HT-29 (cell line): Measurements from ENCODE around the gene CD164L2. TPM values are rescaled to one million over a fixed set of nuclear protein-coding genes. Genes with fewer than 3 reads are reported as not detected.
A peak's percentile ranks its signal among the peaks of the same experiment; 100 is the strongest.

ENCODE experiments used
- DNase-seq: peaks from one replicate; pipeline ENCODE4 v3.0.0-alpha.2; 2015; ENCODE audit warnings: low spot score
- total RNA-seq: library from RNA; depleted of rRNA; stranded (reverse); fragments of >200 nt; shearing (Covaris generic); gene quantifications from 2 replicates; pipeline ENCODE4 v1.2.3, GENCODE V29; 2014

CD164L2 gene
- total RNA-seq, 1 experiment from 2014 or later: not detected

DNA sequence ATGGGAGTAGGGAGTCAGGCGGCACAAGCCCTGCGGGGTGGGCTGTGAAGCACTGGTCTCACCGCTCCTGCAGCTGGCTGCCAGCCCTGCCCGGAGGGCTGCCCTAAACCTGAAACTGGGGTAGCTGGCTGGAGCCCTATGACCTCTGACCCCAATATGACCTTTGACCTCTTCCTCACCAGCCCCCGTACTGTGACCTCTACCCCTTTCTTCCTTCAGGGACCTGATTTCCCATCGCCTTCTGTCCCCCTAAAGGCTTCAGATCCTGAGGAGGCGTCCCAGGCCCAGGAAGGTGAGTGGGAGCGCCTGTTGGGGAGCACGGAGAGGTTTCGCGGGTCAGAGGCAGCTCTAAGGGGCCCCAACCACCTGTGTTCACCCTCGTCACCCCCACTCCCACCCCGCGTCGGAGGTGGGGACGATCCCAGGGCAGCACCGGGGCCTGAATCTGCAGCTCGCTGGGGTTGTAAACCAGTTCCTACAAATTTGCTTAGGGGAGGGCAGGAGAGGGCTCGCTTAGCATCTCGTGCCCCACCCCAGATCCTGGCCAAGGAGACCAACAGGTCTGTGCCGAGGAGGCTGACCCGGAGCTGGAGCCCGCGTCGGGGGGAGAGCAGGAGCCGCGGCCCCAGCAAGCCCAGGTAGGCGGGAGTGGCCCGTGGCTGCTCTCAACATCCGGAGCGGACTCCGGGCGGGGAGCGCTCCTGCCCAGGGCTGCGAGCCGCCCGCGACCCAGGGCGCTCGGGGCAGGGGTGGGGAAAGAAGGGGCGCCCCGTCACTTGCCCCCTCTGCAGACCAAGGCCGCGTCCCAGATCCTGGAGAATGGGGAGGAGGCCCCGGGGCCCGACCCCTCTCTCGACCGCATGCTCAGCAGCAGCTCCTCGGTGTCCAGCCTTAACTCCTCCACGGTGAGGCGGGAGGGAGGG, 34.0 kb downstream of the CD164L2 start:
- DNase-seq: peak; percentile 81

DNA sequence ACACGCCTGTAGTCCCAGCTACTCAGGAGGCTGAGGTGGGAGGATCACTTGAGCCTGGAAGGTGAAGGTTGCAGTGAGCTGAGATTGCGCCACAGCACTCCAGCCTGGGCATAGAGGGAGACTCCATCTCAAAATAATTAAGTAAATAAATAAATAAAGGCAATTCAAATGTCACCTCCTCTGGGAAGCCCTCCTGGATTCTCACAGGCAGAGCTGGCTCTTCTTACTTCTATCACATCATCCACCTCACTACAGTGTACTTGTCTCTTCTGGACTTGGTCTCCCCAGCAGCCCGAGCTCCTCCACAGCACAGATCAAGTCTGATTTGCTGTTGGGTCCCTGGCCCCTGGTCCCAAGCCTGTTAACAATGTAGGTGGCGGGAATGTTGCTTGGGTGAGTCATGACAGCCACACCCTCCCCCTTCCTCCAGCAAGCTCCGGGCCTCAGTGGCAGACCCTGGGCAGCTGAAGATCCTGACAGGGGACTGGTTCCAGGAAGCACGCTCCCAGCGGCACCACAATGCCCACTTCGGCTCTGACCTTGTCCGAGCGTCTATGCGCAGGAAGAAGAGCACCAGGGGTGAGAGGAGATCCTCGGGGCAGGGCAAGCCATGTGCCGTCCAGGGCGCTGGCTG, 36.0 kb downstream of the CD164L2 start:
- DNase-seq: no peak

DNA sequence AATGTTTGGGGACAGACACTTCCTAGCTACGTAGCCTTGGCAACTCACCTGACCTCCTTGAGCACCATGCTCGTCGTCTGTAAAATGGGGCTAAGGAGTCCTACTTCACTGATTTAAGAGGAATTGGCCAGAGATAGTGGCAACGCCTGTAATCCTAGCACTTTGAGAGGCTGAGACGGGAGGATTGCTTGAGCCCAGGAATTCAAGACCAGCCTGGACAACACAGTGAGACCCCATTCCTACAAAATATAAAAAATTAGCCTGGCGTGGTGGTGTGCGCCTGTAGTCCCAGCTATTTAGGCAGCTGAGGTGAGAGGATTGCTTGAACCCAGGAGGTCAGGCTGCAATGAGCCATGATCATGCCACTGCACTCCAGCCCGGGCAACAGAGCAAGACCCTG, 36.8 kb downstream of the CD164L2 start:
- DNase-seq: no peak

DNA sequence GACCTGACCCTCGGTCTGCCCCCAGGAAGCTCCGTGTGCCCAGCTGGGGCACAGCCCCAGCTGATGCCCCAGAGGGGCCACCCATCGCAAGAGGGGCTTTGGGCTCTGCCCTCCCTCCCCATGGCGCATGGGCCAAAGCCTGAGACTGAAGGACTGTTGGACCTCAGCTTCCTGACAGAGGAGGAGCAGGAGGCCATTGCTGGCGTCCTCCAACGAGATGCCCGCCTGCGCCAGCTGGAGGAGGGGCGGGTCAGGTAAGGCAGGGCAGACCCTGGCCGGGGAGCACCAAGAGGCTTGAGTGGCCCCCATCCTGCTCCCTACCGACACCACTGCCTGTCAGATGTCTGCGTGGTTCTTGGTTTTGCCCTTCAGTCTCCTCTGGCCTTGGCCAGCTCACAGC, 37.9 kb downstream of the CD164L2 start:
- no peak for DNase-seq

DNA sequence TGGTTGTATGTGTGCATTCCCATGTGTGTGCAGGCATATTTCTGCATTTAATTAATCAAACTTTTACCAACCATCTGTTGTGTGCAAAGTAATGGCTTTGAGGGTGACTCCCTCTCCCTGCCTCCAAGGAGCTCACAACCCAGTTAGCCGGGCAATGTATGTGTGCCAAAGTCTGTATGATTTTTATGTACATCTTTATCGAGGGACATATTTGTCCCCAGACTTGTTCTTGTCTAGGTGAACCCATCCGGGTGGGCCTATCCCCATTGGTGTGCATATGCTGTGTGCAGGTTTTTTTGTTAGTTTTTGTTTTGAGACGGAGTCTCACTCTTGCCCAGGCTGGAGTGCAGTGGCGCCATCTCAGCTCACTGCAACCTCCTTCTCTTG, 39.5 kb downstream of the CD164L2 start:
- DNase-seq: peak; percentile 39

DNA sequence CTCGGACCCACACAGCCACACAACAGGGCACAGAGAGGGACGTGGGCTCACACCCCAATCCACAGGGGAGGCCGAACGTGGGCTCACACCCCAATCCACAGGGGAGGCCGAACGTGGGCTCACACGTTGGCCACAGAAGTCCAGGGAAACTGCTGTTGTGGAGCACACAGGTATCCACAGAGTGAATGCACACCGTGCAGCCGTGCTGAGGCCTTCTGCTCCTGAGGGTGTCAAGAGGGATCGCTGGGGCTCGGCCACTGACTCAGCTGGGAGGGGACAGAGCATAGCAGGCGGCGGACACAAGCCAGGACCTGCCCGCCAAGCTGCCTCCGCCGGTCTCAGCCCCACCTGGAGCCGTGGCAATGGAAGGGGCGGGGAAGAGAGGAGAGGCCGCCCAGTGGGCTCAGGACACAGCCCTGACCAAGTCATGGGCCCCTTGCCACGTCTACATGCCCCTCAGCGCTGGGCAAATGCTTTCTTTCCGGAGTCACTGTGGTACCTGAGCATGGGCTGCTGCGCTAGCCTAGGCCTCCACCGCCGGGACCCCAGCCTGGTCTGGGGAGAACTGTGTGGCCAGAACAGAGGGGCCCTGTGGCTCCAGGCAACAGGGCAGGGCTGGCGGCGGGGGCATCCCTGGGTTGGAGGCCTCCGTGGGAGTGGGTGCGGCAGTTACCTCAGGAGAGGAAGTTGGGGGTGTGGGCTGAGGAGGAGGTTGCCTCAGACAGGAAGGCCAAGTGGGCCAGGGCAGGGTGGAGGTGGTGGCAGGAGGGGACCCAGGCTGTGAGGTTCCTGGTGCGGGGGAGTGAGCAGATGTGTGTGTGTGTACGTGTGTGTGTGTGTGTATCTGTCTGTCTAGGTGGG, 40.1 kb downstream of the CD164L2 start:
- peak; percentile 73 for DNase-seq

DNA sequence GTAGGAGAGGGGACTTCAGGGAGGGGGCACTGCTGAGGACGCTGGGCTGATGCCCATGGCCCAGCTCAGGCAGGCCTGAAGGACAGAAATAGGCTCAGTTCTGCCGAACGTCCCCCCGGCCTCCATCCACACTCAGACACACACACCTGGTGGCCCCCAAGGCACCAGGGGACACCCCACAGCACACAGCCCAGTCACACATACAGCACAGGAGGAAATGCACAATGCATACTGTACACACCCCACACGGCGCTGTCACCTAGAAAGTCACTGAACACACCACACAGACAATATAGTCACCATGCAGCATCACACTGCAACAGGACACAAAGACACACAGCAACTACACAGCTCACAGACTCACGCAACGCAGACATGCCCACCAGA, 40.7 kb downstream of the CD164L2 start:
- peak; percentile 25 for DNase-seq

DNA sequence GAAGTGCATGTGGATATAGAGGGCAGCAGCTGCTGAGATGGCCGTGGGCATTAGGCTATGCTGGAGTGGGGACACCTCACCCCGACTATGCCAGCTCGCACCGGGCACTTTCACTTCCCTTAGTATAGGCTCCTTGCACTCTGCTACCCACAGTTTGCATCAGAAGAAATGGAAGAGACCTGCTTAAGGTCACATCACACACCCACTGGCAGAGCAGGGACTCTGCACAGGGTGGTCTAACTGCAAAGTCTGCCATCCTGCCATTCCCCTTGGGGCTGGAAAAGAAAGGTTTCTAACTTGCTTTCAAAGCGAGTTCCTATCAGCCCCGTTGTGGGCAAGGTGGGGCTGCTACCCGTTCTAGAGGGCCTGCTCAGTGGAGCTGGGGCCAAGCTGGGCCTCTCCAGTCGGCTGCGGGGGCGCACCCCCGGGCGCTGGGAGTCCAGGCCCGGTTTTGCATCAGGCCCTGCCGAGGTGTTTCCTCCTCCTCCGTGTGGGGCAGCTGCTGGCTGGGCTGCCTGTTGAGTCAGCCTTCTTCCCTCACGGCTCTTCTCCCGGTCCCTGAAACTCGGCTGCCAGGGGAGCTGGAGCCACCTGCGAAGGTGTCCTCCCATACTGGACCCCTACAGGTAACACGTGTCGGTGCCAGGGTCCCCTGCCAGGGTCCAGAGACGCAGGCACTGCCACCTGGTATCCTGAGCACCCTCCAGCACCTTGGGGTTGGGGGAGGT, 41.4 kb downstream of the CD164L2 start, which contains the start of gene SYTL1:
Gene SYTL1, plus strand, starts transcription at position 498 of the 728 bp plus-strand sequence. CDS start 3,313 bp downstream, outside the sequence.
- DNase-seq: peak; percentile 84

DNA sequence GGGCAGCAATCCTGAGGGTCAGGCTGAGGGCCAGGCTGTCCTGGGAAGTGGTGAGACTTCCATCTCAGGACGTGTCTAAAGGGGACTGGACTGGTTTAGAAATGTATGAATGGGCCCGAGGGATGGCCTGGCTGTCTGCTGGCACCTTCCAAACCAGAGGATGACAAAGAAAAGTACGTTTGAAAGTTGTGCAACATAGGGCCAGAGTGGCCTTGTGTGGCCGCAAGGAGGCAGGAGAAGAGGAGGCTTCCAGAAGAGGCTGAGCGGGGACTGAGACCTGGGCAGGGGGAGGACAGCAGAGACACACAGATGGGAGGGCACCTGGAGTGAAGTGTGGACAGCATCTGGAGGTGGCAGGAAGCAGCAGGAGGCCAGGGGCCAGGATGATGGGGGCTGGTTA, 43.9 kb downstream of the CD164L2 start:
- DNase-seq: no peak

DNA sequence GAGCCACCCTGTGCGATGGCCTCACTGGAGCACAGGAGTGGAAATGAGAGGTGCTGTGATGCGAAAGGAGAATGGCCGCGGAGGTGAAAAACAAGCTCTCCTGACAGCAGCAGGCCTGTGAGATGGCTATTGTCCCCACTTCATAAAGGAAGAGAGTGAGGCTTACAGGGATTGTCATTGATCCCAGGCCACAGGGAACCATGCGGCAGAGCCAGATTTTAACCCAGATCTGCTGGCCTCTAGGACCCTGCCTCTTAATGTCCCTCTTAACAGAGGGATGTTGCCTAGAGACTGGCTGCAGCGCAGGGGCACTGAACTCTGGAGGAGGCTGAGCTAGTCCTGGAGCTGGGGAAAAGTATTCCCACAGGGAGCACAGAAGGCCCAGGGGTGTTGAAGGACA, 44.4 kb downstream of the CD164L2 start:
- DNase-seq: no peak

DNA sequence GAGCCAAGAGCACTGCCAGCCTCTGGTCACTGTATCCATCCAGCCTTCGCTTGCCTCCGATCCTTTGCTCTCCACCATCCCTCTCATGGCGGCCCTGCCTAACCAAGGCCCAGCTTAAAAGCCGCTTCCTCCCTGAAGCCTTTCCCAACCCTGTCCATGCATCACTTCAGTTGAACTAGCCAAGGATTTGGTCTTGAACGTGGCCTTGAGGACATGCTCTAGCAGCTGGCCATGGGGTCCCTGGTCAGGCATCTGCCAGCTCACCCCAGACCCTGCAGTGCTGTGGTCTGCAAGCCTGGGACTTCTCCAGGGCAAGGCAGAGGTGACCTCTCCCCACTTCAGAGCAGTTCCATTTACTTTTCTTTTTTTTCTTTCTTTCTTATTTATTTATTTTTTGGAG, 46.4 kb downstream of the CD164L2 start:
- DNase-seq: no peak

DNA sequence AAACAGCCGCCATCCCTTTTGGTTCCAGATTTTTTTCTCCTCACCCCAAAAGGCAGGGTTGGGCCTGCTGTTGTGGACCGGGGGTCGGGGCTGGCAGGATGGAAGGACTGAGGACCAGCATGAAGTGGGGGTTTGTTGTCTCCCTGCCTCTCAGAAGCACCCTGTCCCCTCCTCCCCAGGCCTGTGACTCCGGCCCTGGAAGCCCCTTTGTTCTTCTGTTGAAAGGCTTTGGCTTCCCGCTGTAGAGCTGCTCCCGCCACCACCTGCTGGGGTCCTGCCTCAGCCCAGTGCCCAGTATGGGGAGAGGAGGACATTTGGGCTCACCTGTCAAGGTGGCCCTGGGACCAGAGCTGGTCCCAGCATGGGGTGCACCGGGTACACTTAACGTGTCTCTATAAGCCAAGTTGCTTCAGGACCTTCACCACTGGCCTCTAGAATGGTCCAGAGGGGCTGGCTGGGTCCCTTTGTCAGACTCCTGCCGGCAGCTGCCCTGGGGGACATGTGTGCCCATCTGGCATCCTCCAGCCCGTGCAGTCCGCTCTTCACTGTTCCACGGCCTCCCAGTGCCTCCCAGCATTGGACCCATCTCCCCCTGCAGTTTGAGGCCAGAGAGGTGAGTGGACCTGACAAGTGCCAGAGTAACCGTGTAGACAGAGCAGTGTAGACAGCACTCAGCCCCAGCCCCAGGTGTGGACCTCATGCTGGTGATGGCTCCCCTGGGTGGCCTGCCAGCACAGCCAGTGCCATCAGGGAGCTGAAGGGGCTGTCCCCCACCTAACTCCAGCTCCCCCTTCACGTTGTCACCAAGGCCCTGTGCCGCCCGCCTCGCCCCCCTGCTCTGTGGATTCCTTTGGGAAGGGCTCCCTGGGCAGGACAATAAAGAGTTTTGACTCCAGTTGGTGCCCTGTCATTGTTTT, 47.4 kb downstream of the CD164L2 start:
- DNase-seq: no peak

DNA sequence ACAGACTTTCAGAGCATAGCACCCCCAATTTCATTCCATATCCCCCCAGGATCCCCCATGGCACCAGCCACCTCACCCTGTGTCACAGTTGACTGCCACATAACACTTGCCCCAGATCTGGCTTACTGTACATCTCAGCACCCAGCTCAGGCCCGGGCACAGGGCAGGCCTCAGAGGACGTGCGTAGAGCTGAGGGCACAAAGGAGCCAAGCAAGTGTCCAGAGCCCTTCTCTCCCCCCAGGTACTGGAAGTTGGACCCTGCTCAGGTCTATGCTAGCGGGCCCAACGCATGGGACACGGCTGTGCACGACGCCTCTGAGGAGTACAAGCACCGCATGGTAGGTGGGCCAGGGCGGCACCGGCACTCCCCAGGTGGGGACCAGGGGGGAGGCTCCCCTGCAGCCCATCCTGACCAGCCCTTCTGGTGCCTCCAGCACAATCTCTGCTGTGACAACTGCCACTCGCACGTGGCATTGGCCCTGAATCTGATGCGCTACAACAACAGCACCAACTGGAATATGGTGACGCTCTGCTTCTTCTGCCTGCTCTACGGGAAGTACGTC, 49.3 kb downstream of the CD164L2 start:
- DNase-seq: no peak

DNA sequence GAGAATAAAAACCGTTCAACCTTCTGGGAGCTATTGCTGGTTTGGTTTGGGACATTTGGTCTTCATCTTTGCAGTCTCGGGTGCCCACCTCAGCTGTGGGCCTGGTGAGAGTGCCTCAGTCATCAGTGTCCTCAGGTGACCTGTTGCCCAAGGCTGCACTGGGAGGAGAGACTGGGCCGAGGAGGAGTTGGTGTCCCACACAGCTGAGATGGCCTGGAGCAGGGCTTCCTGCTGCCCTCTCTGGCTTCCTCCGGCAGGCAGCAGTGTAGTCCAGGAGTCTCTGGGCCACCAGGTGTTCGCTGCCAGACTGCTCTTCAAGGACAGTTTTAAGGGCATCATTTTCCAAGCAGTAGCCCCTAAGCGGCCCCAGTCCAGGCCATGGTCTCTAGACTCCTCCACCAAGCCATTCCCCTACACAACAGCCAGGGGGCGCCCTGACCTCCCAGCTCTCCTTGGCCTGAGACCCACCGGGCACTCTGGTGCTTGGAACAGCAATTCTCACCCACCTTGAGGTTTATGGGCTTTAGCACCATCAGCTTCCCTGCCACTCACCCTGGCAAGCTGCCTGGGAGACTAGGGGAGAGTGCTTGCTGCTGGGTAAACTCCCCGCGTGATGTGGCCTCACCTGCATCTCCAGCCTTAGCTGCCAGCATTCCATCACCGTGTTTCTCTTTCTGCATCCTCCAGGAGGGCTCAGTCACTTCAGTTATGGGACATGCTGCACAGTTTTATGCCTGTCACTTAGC, 50.4 kb downstream of the CD164L2 start:
- peak; percentile 54 for DNase-seq

DNA sequence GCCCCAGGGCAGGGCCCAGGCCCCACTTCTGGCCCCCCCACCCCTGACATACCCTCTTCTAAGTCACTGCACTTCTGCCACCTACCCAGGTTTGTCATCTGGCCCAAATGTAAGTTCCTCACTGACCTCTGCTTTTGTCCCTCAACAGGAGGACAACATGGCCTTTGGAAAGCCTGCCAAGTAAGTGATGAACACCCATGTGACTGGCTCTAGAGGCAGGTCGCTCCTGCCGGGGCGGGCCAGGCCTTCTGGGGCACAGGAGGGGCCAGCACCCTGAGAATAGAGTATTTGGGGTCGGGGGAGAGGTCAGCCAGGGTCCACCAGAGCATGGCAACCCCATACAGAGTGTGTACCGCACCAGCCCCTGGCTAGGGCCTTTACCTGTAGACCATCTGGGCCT, 51.2 kb downstream of the CD164L2 start:
- no peak for DNase-seq

DNA sequence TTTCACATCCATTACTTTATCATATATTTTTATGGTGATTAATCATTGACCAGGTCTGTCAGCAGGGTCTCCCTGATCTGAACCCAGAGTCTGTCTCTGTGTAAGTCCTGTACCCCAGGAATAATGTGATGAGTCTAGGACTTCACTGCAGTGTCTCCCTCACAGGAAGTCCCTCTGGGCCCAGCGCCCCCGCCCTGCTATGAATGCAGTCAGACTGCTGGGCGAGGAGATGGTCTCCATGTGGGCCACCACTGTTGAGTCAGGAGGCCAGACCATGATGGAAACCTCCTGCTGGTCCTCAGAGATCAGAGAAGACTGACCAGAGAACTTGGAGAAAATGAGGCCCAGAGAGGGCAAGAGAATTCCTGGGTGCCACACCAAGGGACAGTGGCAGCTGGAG, 51.7 kb downstream of the CD164L2 start:
- no peak for DNase-seq

DNA sequence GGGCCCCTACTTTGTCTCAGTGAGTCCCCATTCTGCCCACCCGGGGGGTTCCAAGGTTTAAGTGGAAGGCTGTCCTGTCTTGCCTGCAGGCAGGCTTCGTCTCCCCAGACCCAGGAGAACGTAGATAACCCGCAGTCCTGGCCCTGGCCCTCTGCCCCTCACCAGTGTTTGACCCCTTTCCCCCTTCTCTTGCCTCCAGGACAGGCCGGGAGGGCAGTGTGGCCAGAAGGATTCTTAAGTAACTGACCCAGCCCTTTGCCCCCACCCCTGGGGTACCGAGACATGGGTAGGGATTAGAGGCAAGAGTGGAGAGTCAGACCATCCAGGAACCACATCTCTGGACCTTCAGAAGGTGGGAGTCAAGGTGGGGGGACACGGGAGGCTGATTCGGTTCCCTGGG, 52.3 kb downstream of the CD164L2 start:
- DNase-seq: no peak
